Parathyroid adenoma (tissue), 2 donors: ENCODE data around the gene BRSK1.
A peak's percentile ranks its signal among the peaks of the same experiment; 100 is the strongest.

Experiments
- H2AFZ ChIP-seq: fragments of 300-600 bp; sonication (generic); one replicate; pipeline ENCODE4 v1.7.0; 2017; ENCODE audit warnings: antibody characterized with exemption, mild to moderate bottlenecking
- H3K27ac ChIP-seq: fragments of 300-600 bp; sonication (generic); one replicate; pipeline ENCODE4 v1.7.0; 2017
- H3K27me3 ChIP-seq: fragments of 300-600 bp; sonication (generic); one replicate; pipeline ENCODE4 v1.7.0; 2017; ENCODE audit warnings: low read length; ENCODE audit not compliant: control insufficient read depth, insufficient read depth
- H3K36me3 ChIP-seq: fragments of 300-600 bp; sonication (generic); one replicate; pipeline ENCODE4 v1.7.0; 2017; ENCODE audit warnings: low read length; ENCODE audit not compliant: control insufficient read depth, insufficient read depth
- H3K4me1 ChIP-seq: fragments of 300-600 bp; sonication (generic); one replicate; pipeline ENCODE4 v1.7.0; 2017; ENCODE audit warnings: control low read depth
- H3K4me2 ChIP-seq: fragments of 300-600 bp; sonication (generic); one replicate; pipeline ENCODE4 v1.7.0; 2017; ENCODE audit warnings: low read length
- H3K4me3 ChIP-seq: fragments of 300-600 bp; sonication (generic); one replicate; pipeline ENCODE4 v1.7.0; 2017; ENCODE audit warnings: low read depth, low read length
- H3K79me2 ChIP-seq: fragments of 300-600 bp; sonication (generic); one replicate; pipeline ENCODE4 v1.7.0; 2017; ENCODE audit warnings: control low read depth
- H3K9ac ChIP-seq: fragments of 300-600 bp; sonication (generic); one replicate; pipeline ENCODE4 v1.7.0; 2017; ENCODE audit warnings: mild to moderate bottlenecking
- H3K9me3 ChIP-seq: fragments of 300-600 bp; sonication (generic); one replicate; pipeline ENCODE4 v1.7.0; 2017; ENCODE audit warnings: low read length; ENCODE audit not compliant: control insufficient read depth
- CTCF ChIP-seq: fragments of 300-600 bp; sonication (generic); IDR thresholded peaks from one replicate; pipeline ENCODE4 v1.7.0; 2017; ENCODE audit warnings: antibody characterized with exemption, mild to moderate bottlenecking
- donor health status: primary hyperparathyroidism.

Gene BRSK1

DNA sequence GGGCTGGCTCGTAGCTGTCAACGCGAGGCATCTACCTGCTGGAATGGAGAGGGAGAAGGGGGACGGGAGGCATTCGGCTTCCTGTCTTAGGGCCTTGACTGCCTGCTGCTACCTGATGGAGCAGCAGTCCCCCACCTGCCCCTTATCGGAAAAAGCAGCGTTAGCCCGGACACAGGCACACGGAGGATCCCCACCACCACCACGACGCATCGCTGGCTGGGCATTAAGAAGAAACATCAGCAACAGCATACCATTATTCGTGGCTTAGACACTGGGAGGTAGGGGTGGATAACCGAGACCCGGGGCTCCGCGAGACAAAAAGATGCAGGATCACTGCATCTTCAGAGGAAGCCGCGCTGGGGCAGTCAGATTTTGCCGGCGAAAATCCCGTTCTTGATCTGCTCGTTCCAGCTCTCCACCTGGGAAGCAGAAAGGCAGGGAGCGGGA lies 69.6 kb downstream of the BRSK1 start:
- Histone ChIP-seq H3K27me3 (no peaks in the 10 kb centered on the region), H3K27ac (no peak overlapping the region), H3K36me3 (no peaks in the 10 kb centered on the region), H3K9ac (no peak overlapping the region), H3K79me2 (no peaks in the 10 kb centered on the region), H3K4me1 (no peaks in the 10 kb centered on the region), H3K4me3 (peak overlapping the region; percentile 46), H3K4me2 (peak overlapping the region; percentile 68), H2AFZ (peak overlapping the region; percentile 60), H3K9me3 (no peaks in the 10 kb centered on the region)
- TF ChIP-seq CTCF, result no peak

GRCh38 chr19:55353803-55354697 lies 70.3 kb downstream of the BRSK1 start:
- no peak overlapping the region for H3K9ac ChIP-seq

GRCh38 chr19:55354698-55355212 lies 71.0 kb downstream of the BRSK1 start, which contains the start of gene COX6B2:
TSS of gene COX6B2 (minus strand) at chr19:55354719. CDS start at chr19:55354521, 198 bp downstream.
- Histone ChIP-seq H3K79me2 (no peaks in the 10 kb centered on the region), H3K27me3 (no peaks in the 10 kb centered on the region), H3K36me3 (no peaks in the 10 kb centered on the region), H3K4me3 (peak within 1 kb of the TSS; percentile 46), H3K4me1 (no peaks in the 10 kb centered on the region), H3K27ac (no peak within 1 kb of the TSS), H3K9me3 (no peaks in the 10 kb centered on the region), H3K9ac (no peak within 1 kb of the TSS), H2AFZ (peak within 1 kb of the TSS; percentile 60), H3K4me2 (peak within 1 kb of the TSS; percentile 68)
- no peak for TF ChIP-seq CTCF

More at GRCh38 chr19:55353803-55354697, 70.3 kb downstream of the BRSK1 start:
- Histone ChIP-seq H3K9me3 (no peaks in the 10 kb centered on the region), H2AFZ (peak overlapping the region; percentile 60), H3K4me1 (no peaks in the 10 kb centered on the region), H3K4me2 (peak overlapping the region; percentile 68), H3K79me2 (no peaks in the 10 kb centered on the region), H3K36me3 (no peaks in the 10 kb centered on the region), H3K4me3 (peak overlapping the region; percentile 46), H3K27me3 (no peaks in the 10 kb centered on the region), H3K27ac (no peak overlapping the region)
- no peak for TF ChIP-seq CTCF

DNA sequence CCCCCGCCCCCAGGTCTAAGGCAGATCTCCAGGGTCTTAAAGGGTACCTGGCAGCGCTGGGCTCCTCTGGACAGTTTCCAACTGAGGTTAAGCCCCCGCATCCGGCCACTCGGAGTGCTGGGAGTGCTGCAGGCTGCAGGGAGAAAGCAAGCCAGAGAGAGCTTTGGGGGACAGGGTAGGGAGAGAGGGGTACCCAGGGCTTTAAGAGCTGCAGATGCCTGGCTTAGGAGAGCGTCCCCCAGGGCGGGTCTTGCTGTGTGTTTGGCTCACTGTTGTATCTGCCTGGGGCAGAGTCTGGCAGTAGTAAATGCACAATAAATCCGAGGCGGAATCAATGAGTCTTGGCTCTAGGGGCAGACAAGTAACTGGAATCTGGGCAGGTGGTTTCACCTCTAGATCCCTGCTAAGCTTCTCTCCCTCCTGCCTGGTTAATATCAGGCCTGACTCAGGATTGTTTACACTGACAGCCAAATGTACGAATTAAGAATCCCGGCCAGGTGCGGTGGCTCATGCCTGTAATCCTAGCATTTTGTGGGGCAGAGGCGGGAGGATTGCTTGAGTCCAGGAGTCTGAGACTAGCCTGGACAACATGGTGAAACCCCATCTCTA lies 71.5 kb downstream of the BRSK1 start:
- no peak for TF ChIP-seq CTCF
- Histone ChIP-seq H3K79me2 (no peaks in the 10 kb centered on the region), H3K4me2 (no peak overlapping the region), H3K9me3 (no peaks in the 10 kb centered on the region), H3K27ac (no peak overlapping the region), H3K4me1 (no peaks in the 10 kb centered on the region), H3K36me3 (no peaks in the 10 kb centered on the region), H3K4me3 (no peak overlapping the region), H2AFZ (no peak overlapping the region), H3K27me3 (no peaks in the 10 kb centered on the region), H3K9ac (no peak overlapping the region)
